Measurements from ENCODE around the gene MMD.

Gene MMD

DNA sequence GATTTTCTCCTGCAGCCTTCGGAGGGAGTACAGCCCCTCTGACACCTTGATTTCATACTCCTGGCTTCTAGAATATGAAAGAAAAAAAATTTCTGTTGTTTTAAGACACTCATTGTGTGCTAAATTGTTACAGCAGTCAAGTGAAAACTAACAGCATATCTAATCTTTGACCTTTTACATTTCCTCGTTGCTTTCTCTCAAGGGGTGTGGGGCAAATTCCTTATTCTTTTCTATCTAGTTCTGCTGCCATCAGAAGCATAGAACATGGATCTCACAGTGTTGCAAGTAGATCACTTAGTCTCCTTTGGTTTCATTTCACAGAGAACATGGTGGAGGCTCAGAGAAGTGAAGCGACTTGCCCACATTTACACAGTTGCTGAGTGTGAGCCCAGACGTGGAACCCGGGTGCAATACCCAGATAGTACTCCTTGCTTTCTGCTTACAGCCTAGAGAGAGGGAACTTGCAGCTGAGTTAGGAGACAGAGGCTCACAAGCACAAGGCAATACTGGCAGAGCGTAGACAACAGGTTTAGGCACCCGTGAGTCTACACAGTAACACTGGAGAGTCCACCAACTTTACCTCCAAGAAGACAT lies 28.7 kb upstream of the MMD start:
- TF ChIP-seq CREB1 (IDR thresholded peaks at IDR 0.05; ENCODE audit: low read depth) (no peak), FOXM1 (IDR thresholded peaks at IDR 0.05; ENCODE audit: borderline replicate concordance, low read depth) (no peak)

GRCh38 chr17:55448681-55449080 lies 27.0 kb upstream of the MMD start:
- TF ChIP-seq NFIC (IDR thresholded peaks at IDR 0.05) (no peak), RAD21 (IDR thresholded peaks at IDR 0.05; ENCODE audit: low read depth) (no peak), YY1 (IDR thresholded peaks at IDR 0.05; ENCODE audit: low read depth) (no peak), CREB1 (IDR thresholded peaks at IDR 0.05; ENCODE audit: low read depth) (no peak), EGR1 (IDR thresholded peaks at IDR 0.05) (no peak), FOXM1 (IDR thresholded peaks at IDR 0.05; ENCODE audit: borderline replicate concordance, low read depth) (no peak), CEBPB (IDR thresholded peaks at IDR 0.05) (no peak), MAX (IDR thresholded peaks at IDR 0.05) (no peak)
- TF ChIP-seq, protein P1, sequence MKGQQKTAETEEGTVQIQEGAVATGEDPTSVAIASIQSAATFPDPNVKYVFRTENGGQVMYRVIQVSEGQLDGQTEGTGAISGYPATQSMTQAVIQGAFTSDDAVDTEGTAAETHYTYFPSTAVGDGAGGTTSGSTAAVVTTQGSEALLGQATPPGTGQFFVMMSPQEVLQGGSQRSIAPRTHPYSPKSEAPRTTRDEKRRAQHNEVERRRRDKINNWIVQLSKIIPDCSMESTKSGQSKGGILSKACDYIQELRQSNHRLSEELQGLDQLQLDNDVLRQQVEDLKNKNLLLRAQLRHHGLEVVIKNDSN (IDR thresholded peaks at IDR 0.05), result no peak

- TF ChIP-seq, protein P2, sequence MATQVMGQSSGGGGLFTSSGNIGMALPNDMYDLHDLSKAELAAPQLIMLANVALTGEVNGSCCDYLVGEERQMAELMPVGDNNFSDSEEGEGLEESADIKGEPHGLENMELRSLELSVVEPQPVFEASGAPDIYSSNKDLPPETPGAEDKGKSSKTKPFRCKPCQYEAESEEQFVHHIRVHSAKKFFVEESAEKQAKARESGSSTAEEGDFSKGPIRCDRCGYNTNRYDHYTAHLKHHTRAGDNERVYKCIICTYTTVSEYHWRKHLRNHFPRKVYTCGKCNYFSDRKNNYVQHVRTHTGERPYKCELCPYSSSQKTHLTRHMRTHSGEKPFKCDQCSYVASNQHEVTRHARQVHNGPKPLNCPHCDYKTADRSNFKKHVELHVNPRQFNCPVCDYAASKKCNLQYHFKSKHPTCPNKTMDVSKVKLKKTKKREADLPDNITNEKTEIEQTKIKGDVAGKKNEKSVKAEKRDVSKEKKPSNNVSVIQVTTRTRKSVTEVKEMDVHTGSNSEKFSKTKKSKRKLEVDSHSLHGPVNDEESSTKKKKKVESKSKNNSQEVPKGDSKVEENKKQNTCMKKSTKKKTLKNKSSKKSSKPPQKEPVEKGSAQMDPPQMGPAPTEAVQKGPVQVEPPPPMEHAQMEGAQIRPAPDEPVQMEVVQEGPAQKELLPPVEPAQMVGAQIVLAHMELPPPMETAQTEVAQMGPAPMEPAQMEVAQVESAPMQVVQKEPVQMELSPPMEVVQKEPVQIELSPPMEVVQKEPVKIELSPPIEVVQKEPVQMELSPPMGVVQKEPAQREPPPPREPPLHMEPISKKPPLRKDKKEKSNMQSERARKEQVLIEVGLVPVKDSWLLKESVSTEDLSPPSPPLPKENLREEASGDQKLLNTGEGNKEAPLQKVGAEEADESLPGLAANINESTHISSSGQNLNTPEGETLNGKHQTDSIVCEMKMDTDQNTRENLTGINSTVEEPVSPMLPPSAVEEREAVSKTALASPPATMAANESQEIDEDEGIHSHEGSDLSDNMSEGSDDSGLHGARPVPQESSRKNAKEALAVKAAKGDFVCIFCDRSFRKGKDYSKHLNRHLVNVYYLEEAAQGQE (IDR thresholded peaks at IDR 0.05; ENCODE audit: low read depth), result no peak
- no peak for TF ChIP-seq EP300 (IDR thresholded peaks at IDR 0.05; ENCODE audit: borderline replicate concordance)
- TF ChIP-seq, protein P1 (IDR thresholded peaks at IDR 0.05), result no peak
- TF ChIP-seq MAX (IDR thresholded peaks at IDR 0.05), result no peak
- no peak for TF ChIP-seq EGR1 (IDR thresholded peaks at IDR 0.05)
- TF ChIP-seq FOXM1 (IDR thresholded peaks at IDR 0.05; ENCODE audit: borderline replicate concordance, low read depth), result no peak
- no peak for TF ChIP-seq CEBPB (IDR thresholded peaks at IDR 0.05)
- TF ChIP-seq RAD21 (IDR thresholded peaks at IDR 0.05; ENCODE audit: low read depth), result no peak
- TF ChIP-seq TAF1 (IDR thresholded peaks at IDR 0.05; ENCODE audit: low read depth), result no peak
- no peak for TF ChIP-seq NFIC (IDR thresholded peaks at IDR 0.05)
- TF ChIP-seq TCF12 (IDR thresholded peaks at IDR 0.05; ENCODE audit: low read depth), result no peak
- no peak for TF ChIP-seq CREB1 (IDR thresholded peaks at IDR 0.05; ENCODE audit: low read depth)
- TF ChIP-seq YY1 (IDR thresholded peaks at IDR 0.05; ENCODE audit: low read depth), result no peak
- no peak for TF ChIP-seq TEAD4 (IDR thresholded peaks at IDR 0.05)
- TF ChIP-seq ZBTB7A (IDR thresholded peaks at IDR 0.05; ENCODE audit: low read depth), result no peak
Measured at GRCh38 chr17:55446581-55447205, 25.1 kb upstream of the MMD start.

- TF ChIP-seq EP300 (IDR thresholded peaks at IDR 0.05; ENCODE audit: borderline replicate concordance), result no peak
- no peak for TF ChIP-seq YY1 (IDR thresholded peaks at IDR 0.05; ENCODE audit: low read depth)
- TF ChIP-seq TAF1 (IDR thresholded peaks at IDR 0.05; ENCODE audit: low read depth), result no peak
- TF ChIP-seq CEBPB (IDR thresholded peaks at IDR 0.05), result no peak
- no peak for TF ChIP-seq TCF12 (IDR thresholded peaks at IDR 0.05; ENCODE audit: low read depth)
- no peak for TF ChIP-seq MAX (IDR thresholded peaks at IDR 0.05)
- TF ChIP-seq, protein P2 (IDR thresholded peaks at IDR 0.05; ENCODE audit: low read depth), result no peak
- no peak for TF ChIP-seq TEAD4 (IDR thresholded peaks at IDR 0.05)
- TF ChIP-seq, protein P1 (IDR thresholded peaks at IDR 0.05), result no peak
- TF ChIP-seq RAD21 (IDR thresholded peaks at IDR 0.05; ENCODE audit: low read depth), result no peak
- no peak for TF ChIP-seq CREB1 (IDR thresholded peaks at IDR 0.05; ENCODE audit: low read depth)
- TF ChIP-seq EGR1 (IDR thresholded peaks at IDR 0.05), result no peak
- TF ChIP-seq FOXM1 (IDR thresholded peaks at IDR 0.05; ENCODE audit: borderline replicate concordance, low read depth), result no peak
- TF ChIP-seq ZBTB7A (IDR thresholded peaks at IDR 0.05; ENCODE audit: low read depth), result no peak
- TF ChIP-seq NFIC (IDR thresholded peaks at IDR 0.05), result no peak
Measured at GRCh38 chr17:55444471-55445441, 23.1 kb upstream of the MMD start.
